Osteoblast (primary cell): ENCODE results near the gene SENP5. TPM values are rescaled to one million over a fixed set of nuclear protein-coding genes. Genes with fewer than 3 reads are reported as not detected.

Source experiments
- DNase-seq: peaks from one replicate; pipeline ENCODE4 v3.0.0; 2011; ENCODE audit warnings: low spot score, mixed read lengths; ENCODE audit not compliant: insufficient read length; ENCODE audit errors: missing footprints
- H2AFZ ChIP-seq: 2 replicates; pipeline ENCODE4 v1.6.0; 2011; ENCODE audit warnings: mild to moderate bottlenecking, low read length
- H3K27ac ChIP-seq: 2 replicates; pipeline ENCODE4 v1.5.1; 2011; ENCODE audit warnings: mild to moderate bottlenecking, low read depth, low read length, moderate library complexity
- H3K27me3 ChIP-seq: 2 replicates; pipeline ENCODE4 v1.6.0; 2012; ENCODE audit warnings: mild to moderate bottlenecking, control low read depth, inconsistent platforms, low read length, moderate library complexity; ENCODE audit not compliant: insufficient read depth
- H3K36me3 ChIP-seq: 2 replicates; pipeline ENCODE4 v1.5.1; 2011; ENCODE audit warnings: mild to moderate bottlenecking, low read length, control low read depth, moderate library complexity; ENCODE audit not compliant: insufficient read depth
- H3K4me1 ChIP-seq: 2 replicates; pipeline ENCODE4 v1.5.1; 2011; ENCODE audit warnings: mild to moderate bottlenecking, low read length, control low read depth, moderate library complexity; ENCODE audit not compliant: insufficient read depth
- H3K4me2 ChIP-seq: 2 replicates; pipeline ENCODE4 v1.6.0; 2011; ENCODE audit warnings: mild to moderate bottlenecking, low read length; ENCODE audit not compliant: insufficient read depth
- H3K4me3 ChIP-seq: fragments of 200-600 bp; sonication (generic); 3 replicates; pipeline ENCODE4 v1.5.1; 2012; ENCODE audit warnings: mild to moderate bottlenecking, low read length, inconsistent platforms; ENCODE audit not compliant: insufficient read depth
- H3K79me2 ChIP-seq: 2 replicates; pipeline ENCODE4 v1.6.0; 2012; ENCODE audit warnings: mild to moderate bottlenecking, low read length, control low read depth, inconsistent platforms; ENCODE audit not compliant: insufficient read depth
- H3K9me3 ChIP-seq: 2 replicates; pipeline ENCODE4 v1.5.1; 2011; ENCODE audit warnings: low read depth, low read length, control low read depth
- H4K20me1 ChIP-seq: 2 replicates; pipeline ENCODE4 v1.6.0; 2012; ENCODE audit warnings: mild to moderate bottlenecking, low read length, control low read depth; ENCODE audit not compliant: insufficient read depth
- CTCF ChIP-seq: IDR thresholded peaks from 2 replicates; pipeline ENCODE4 v1.5.1; 2011; ENCODE audit warnings: mild to moderate bottlenecking, low read depth, low read length, moderate library complexity; ENCODE audit errors: extremely low read depth
- total RNA-seq: library from RNA; depleted of rRNA; stranded (reverse); fragments of >200 nt; gene quantifications from 2 replicates; pipeline ENCODE4 v1.2.3, GENCODE V29; 2012

SENP5 gene
- total RNA-seq, 1 donor: 43.4 TPM

GRCh38 chr3:196947136-196947859 is 79.6 kb downstream of the SENP5 start:
- H3K9me3 ChIP-seq: no peaks in the 10 kb centered on the region
- peak; percentile 20 for TF ChIP-seq CTCF
- H3K4me2 ChIP-seq: no peak overlapping the region
- H3K27ac ChIP-seq: no peak overlapping the region
- no peak overlapping the region for H2AFZ ChIP-seq
- H3K27me3 ChIP-seq: no peaks in the 10 kb centered on the region
- DNase-seq: peak; percentile 88
- H3K36me3 ChIP-seq: no peaks in the 10 kb centered on the region
- peaks cover 7% of the 10 kb centered on the region for H3K4me1 ChIP-seq
- no peak overlapping the region for H3K4me3 ChIP-seq
- H4K20me1 ChIP-seq: no peaks in the 10 kb centered on the region
- peaks cover 21% of the 10 kb centered on the region for H3K79me2 ChIP-seq

DNA sequence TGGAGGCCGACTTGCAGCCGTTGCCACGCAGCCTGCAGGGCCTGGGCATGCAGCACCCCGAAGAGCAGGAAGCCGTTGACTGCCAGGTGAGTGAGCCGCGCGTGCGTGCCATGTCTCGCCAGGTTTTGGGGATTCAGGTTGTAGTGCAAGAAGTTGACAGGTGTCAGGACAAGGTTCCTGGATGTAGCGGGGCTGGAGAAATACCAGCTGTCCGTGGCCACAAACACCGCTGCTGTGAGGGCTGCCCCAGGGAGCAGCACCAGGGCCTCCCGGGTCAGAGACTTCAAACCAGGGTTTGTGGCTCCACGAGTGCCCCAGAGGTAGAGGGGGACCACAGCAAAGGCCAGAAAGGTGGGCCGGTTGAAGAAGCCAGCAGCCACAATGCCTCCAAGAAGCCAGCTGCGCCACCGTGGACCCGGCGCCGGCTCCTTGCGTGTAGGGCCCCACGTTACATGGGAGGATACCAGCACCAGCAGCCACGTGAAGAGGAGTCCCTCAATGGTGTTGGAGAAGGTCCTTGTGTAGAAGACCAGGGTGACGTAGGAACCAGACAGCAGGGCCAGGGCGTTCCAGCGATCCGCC is 80.2 kb downstream of the SENP5 start:
- DNase-seq: no peak
- H3K79me2 ChIP-seq: peaks cover 17% of the 10 kb centered on the region
- H3K9me3 ChIP-seq: no peaks in the 10 kb centered on the region
- H3K4me3 ChIP-seq: no peak overlapping the region
- H3K4me1 ChIP-seq: peaks cover 7% of the 10 kb centered on the region
- no peaks in the 10 kb centered on the region for H3K27me3 ChIP-seq
- H3K36me3 ChIP-seq: no peaks in the 10 kb centered on the region
- no peaks in the 10 kb centered on the region for H4K20me1 ChIP-seq
- H2AFZ ChIP-seq: no peak overlapping the region
- no peak overlapping the region for H3K4me2 ChIP-seq
- no peak for TF ChIP-seq CTCF
- no peak overlapping the region for H3K27ac ChIP-seq

- no peak overlapping the region for H3K4me3 ChIP-seq
- peak; percentile 13 for TF ChIP-seq CTCF
- no peaks in the 10 kb centered on the region for H3K36me3 ChIP-seq
- H4K20me1 ChIP-seq: no peaks in the 10 kb centered on the region
- peaks cover 10% of the 10 kb centered on the region for H3K79me2 ChIP-seq
- no peaks in the 10 kb centered on the region for H3K9me3 ChIP-seq
- H2AFZ ChIP-seq: peak overlapping the region; percentile 41
- no peak overlapping the region for H3K4me2 ChIP-seq
- peaks cover 2% of the 10 kb centered on the region for H3K4me1 ChIP-seq
- H3K27ac ChIP-seq: no peak overlapping the region
- H3K27me3 ChIP-seq: no peaks in the 10 kb centered on the region
- DNase-seq: peak; percentile 69
These were observed 80.9 kb downstream of the SENP5 start for GRCh38 chr3:196948442-196949284.

DNA sequence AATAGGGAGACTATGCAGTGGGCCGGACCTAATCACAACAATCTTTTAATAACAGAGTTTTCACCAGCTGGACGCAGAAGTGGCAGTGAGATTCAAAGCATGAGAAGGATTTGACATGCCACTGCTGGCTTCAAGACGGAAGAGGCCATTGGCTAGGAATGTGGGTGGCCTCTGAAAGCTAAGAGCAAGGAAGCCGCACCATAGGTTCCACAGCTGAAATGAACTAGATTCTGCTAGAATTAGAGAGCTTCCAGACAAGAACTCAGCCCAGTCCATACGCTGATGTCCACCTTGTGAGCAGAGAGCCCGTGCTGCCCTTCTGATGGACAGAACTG is 81.5 kb downstream of the SENP5 start:
- Histone ChIP-seq H4K20me1 (no peaks in the 10 kb centered on the region), H3K36me3 (no peaks in the 10 kb centered on the region), H3K4me2 (no peak overlapping the region), H3K27me3 (no peaks in the 10 kb centered on the region), H3K27ac (no peak overlapping the region), H3K9me3 (no peaks in the 10 kb centered on the region), H2AFZ (no peak overlapping the region), H3K4me3 (no peak overlapping the region), H3K4me1 (no peaks in the 10 kb centered on the region), H3K79me2 (peaks cover 6% of the 10 kb centered on the region)
- TF ChIP-seq CTCF: no peak
- DNase-seq: no peak
